Measurements from ENCODE around the gene TOX2.

Gene TOX2

GRCh38 chr20:44113618-44114376 is 199.1 kb downstream of the TOX2 start:
- no peak for DNase-seq

GRCh38 chr20:44115181-44115580 is 200.5 kb downstream of the TOX2 start:
- DNase-seq, result no peak

- no peak for DNase-seq
Measured at GRCh38 chr20:44115762-44116644, 201.4 kb downstream of the TOX2 start.

- no peak for DNase-seq
Measured at GRCh38 chr20:44117296-44118184, 202.9 kb downstream of the TOX2 start.

GRCh38 chr20:44118185-44119033 is 203.8 kb downstream of the TOX2 start:
- DNase-seq, result no peak
